Esophagus (tissue), 2 donors: ENCODE results near the gene RASGRP2. TPM values are rescaled to one million over a fixed set of nuclear protein-coding genes. Genes with fewer than 3 reads are reported as not detected.

Experiments used
- H3K27ac ChIP-seq, 2 donors: one replicate each; pipeline ENCODE4 v1.5.1; 2013; ENCODE audit warnings: low read depth in 2 of 2, mild to moderate bottlenecking in 2 of 2, inconsistent platforms in 1 of 2, low read length in 1 of 2, moderate library complexity in 1 of 2
- H3K27me3 ChIP-seq, 2 donors: one replicate each; pipeline ENCODE4 v1.6.1; 2013; ENCODE audit warnings: low read length in 2 of 2, control low read depth in 1 of 2, mild to moderate bottlenecking in 1 of 2; ENCODE audit not compliant: insufficient read depth in 2 of 2, control insufficient read depth in 1 of 2
- H3K36me3 ChIP-seq, 2 donors: one replicate each; pipeline ENCODE4 v1.6.1; 2013; ENCODE audit warnings: low read length in 1 of 2; ENCODE audit not compliant: control insufficient read depth in 2 of 2, insufficient read depth in 2 of 2
- H3K4me1 ChIP-seq, 2 donors: one replicate each; pipeline ENCODE4 v1.6.1; 2013; ENCODE audit warnings: low read length in 1 of 2; ENCODE audit not compliant: control insufficient read depth in 2 of 2, insufficient read depth in 2 of 2
- H3K4me3 ChIP-seq, 2 donors: one replicate each; pipeline ENCODE4 v1.5.1; 2013; ENCODE audit warnings: low read length in 2 of 2, mild to moderate bottlenecking in 2 of 2, low read depth in 1 of 2, moderate library complexity in 1 of 2
- H3K9me3 ChIP-seq, 2 donors: one replicate each; pipeline ENCODE4 v1.6.1; 2013; ENCODE audit warnings: mild to moderate bottlenecking in 2 of 2, low read depth in 1 of 2, low read length in 1 of 2, moderate library complexity in 1 of 2; ENCODE audit not compliant: control insufficient read depth in 2 of 2, insufficient read depth in 1 of 2
- WGBS, 2 donors: extraction: QIAGEN DNeasy Blood & Tissue Kit; methylation state at CpG; one replicate each; pipeline ENCODE4 v1.1.7; 2013; 5-methylcytosine and 5-hydroxymethylcytosine counted together
- polyA plus RNA-seq, 2 donors: library from polyadenylated mRNA; stranded (reverse); fragments of 200-250 nt; gene quantifications; one replicate each; pipeline ENCODE4 v1.2.3, GENCODE V29; 2013
- donor health status: healthy with polysubstance abuse.
- donor health status: Bipolar disorder and iron deficiency.

RASGRP2 gene
- polyA plus RNA-seq, 2 donors = 7.9 to 13.0 TPM

GRCh38 chr11:64751136-64751535 lies 7.2 kb upstream of the RASGRP2 start:
- H3K27me3 ChIP-seq = no peaks in the 10 kb centered on the region
- H3K4me3 ChIP-seq = no peak overlapping the region
- no peaks in the 10 kb centered on the region for H3K9me3 ChIP-seq
- no peak overlapping the region for H3K27ac ChIP-seq
- no peaks in the 10 kb centered on the region for H3K4me1 ChIP-seq
- peaks cover 0 to 3% of the 10 kb centered on the region in 2 donors for H3K36me3 ChIP-seq
- WGBS, 2 donors = 91 to 93% methylated on average over 9 of the region's 9 CpGs

DNA sequence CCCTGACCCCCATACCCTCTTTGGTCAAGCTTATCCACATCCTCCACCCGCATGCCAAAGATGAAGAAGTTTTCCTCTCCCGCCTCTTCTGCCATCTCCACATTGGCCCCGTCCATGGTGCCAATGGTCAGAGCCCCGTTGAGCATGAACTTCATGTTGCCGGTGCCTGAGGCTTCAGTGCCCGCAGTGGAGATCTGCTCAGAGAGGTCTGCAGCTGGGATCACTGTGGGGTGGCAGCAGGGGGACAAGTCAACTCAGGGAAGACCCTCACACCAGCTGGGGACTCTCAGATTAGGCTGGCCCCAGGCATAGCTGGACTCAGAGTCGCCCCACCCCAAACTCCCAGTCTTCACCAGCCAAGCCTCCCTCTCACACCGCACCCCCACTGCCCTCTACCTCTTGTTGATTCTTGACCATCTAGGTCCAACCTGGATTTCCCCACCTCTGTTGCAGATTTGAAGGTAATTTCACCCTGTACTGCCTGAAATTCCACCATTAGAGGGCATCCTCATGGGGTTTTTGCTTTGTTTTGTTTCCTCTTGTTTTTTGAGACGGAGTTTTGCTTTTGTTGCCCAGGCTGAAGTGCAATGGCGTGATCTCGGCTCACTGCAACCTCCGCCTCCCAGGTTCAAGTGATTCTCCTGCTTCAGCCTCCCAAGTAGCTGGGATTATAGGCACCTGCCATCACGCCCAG lies 6.6 kb upstream of the RASGRP2 start:
- peaks cover 0 to 3% of the 10 kb centered on the region in 2 donors for H3K36me3 ChIP-seq
- no peaks in the 10 kb centered on the region for H3K9me3 ChIP-seq
- H3K27me3 ChIP-seq = no peaks in the 10 kb centered on the region
- 94% methylated on average over 13 of the region's 13 CpGs for WGBS, 2 donors
- H3K27ac ChIP-seq = no peak overlapping the region
- H3K4me1 ChIP-seq = no peaks in the 10 kb centered on the region
- no peak overlapping the region for H3K4me3 ChIP-seq

DNA sequence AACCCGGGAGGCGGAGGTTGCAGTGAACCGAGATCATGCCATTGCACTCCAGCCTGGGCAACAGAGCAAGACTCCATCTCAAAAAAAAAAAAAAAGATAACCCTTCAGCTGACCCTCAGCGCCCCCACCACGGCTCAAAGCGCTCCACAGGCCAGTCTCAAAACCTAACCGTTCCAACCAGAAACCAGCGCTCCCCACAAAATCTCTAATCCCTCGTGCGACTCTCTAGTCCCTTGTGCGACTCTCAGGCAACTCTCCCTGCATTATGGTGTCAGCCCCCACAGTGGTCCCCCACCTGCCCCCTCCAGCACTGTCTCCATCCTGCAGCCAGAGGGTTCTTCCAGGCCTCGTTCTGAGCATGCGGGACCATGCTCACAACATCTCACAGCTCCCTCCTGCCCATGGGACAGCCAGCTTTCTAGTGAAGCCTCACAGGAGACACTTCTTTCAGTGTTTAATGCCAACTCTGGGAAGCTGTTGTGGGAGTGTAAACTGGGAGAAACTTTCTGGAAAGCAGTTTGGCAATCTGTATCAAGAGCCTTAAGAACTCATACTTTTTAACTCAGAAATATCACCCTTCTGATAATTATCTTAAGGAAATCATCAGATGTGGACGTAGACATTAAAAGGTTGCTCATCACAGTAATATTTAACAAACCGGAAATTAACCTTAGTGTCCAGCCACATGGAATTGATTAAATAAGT lies 4.2 kb upstream of the RASGRP2 start:
- Histone ChIP-seq H3K27me3 (no peaks in the 10 kb centered on the region), H3K4me1 (peaks cover 0 to 9% of the 10 kb centered on the region in 2 donors), H3K27ac (peak overlapping the region in 1 of 2 donors; percentile 36), H3K4me3 (no peak overlapping the region), H3K9me3 (no peaks in the 10 kb centered on the region), H3K36me3 (no peaks in the 10 kb centered on the region)
- 77 to 78% methylated on average over 15 of the region's 15 CpGs for WGBS, 2 donors

- Histone ChIP-seq H3K27ac (peak overlapping the region; percentile 77 to 80), H3K9me3 (no peaks in the 10 kb centered on the region), H3K4me3 (no peak overlapping the region), H3K27me3 (no peaks in the 10 kb centered on the region), H3K36me3 (no peaks in the 10 kb centered on the region), H3K4me1 (peaks cover 0 to 12% of the 10 kb centered on the region in 2 donors)
- 77 to 78% methylated on average over 10 of the region's 10 CpGs for WGBS, 2 donors
These were observed 2.5 kb upstream of the RASGRP2 start for GRCh38 chr11:64746486-64746885.

GRCh38 chr11:64745521-64746328 lies 1.8 kb upstream of the RASGRP2 start:
- Histone ChIP-seq H3K27me3 (no peaks in the 10 kb centered on the region), H3K4me1 (peaks cover 0 to 12% of the 10 kb centered on the region in 2 donors), H3K4me3 (peak overlapping the region; percentile 43 to 45), H3K9me3 (no peaks in the 10 kb centered on the region), H3K27ac (peak overlapping the region; percentile 77 to 80), H3K36me3 (no peaks in the 10 kb centered on the region)
- WGBS, 2 donors = 2% methylated on average over 52 of the region's 52 CpGs

DNA sequence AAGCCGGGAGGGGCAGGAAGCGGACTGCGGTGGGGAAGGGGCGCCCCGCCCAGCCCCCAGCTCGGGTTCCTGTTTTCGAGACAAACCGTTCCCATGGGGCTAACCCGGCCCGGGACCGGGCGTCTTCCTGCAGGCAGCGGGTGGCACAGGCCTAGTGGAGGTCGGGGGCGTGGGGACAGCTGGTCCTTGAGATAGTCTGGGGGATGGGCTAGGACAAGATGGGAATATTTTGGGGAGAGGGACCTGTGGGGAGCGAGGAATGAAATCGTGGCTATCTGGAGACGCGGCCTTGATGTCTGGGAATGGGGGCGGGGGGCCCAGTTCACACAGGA lies 1.2 kb upstream of the RASGRP2 start:
- Histone ChIP-seq H3K9me3 (no peaks in the 10 kb centered on the region), H3K4me3 (peak overlapping the region; percentile 43 to 45), H3K4me1 (peaks cover 0 to 12% of the 10 kb centered on the region in 2 donors), H3K27me3 (no peaks in the 10 kb centered on the region), H3K36me3 (no peaks in the 10 kb centered on the region), H3K27ac (peak overlapping the region; percentile 77 to 80)
- WGBS, 2 donors = 2 to 3% methylated on average over 19 to 20 of the region's 20 CpGs

DNA sequence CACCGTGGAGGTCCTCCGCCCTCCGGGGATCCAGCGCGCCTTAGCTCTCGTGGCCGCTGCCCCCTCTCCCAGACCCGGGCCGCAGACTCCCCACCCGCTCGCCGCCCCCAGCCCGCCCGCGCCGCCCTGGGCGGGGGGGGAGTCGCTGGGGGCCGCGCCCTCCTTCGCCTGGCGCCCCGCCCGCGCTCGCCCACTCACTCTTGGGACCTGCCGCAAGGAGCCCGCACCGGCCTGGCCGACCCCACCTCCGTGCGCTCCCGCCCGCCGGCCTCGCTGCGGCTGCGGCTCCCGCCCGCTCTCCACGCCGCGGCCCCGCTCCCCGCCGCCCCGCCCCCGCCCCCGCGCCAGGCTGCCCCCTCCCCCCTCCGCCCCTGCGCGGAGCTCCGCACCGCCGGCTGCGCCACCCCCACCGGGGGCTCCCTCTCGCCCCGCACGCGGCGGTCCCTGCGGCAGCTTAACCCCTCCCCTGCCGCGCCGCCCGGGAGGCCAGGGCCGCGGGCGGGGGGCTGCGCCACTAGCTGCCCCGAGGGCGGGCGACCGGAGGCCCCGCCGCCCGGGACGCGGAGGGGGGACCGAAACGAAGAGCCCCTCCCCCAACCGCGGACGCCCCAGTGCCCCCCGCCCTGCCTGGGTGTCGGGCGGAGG lies 724 bp upstream of the RASGRP2 start:
- 1 to 2% methylated on average over 32 to 88 of the region's 89 CpGs for WGBS, 2 donors
- H3K27me3 ChIP-seq = no peaks in the 10 kb centered on the region

DNA sequence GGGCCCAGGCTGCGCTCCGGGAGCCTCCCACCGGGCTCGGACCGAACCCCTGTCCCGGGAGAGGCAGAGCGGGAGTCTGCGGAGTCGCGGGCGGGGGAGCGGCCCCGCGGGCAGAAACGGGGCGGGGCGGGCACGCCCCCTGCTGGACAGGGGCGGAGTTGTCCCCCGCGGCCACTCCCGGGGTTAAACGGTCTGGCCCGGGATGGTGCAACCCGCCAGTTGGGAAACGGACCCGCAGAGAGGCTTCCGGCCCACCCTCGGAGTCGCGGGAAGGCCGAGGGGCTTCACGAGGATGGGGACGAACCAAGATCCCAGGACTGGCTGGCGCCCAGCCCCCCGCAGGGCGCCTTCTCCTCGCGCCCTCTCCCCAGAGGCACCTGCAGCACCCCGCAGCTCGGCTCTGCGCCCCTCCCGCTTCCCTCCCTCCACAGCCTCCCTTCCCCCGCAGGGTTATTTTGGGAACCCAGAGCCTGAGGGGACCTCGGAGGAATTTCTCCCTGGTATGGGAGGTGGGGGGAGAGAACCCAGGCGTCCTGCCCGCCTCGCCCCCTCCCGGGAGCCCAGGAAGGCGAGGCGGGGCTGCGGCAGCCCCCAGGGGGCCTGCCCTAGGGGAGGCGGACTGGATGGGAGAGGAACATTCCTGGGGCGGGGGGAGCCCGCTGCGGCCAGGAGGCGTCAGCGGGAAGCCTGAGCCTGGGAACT lies 902 bp downstream of the RASGRP2 start:
- Histone ChIP-seq H3K4me1 (peaks cover 0 to 12% of the 10 kb centered on the region in 2 donors), H3K36me3 (no peaks in the 10 kb centered on the region), H3K27me3 (no peaks in the 10 kb centered on the region), H3K4me3 (peak overlapping the region; percentile 43 to 51), H3K27ac (peak overlapping the region; percentile 66 to 80), H3K9me3 (no peaks in the 10 kb centered on the region)
- WGBS, 2 donors = 0 to 1% methylated on average over 58 of the region's 58 CpGs

More for the DNA sequence above, 724 bp upstream of the RASGRP2 start:
- H3K4me1 ChIP-seq = peaks cover 0 to 12% of the 10 kb centered on the region in 2 donors
- H3K36me3 ChIP-seq = no peaks in the 10 kb centered on the region
- H3K4me3 ChIP-seq = peak overlapping the region; percentile 43 to 51
- peak overlapping the region; percentile 77 to 80 for H3K27ac ChIP-seq
- H3K9me3 ChIP-seq = no peaks in the 10 kb centered on the region
